HFFc6 (cell line): ENCODE data around the gene SYNPO. TPM values are rescaled to one million over a fixed set of nuclear protein-coding genes. Genes with fewer than 3 reads are reported as not detected.
A peak's percentile ranks its signal among the peaks of the same experiment; 100 is the strongest.

Experiments used
- DNase-seq: peaks from one replicate; pipeline ENCODE4 v3.0.0-alpha.2; 2018
- H3K27ac Mint-ChIP-seq: 2 replicates; pipeline ENCODE4 v1.8.0; 2020; ENCODE audit warnings: mild to moderate bottlenecking, mixed read lengths
- H3K27me3 Mint-ChIP-seq: 2 replicates; pipeline ENCODE4 v1.8.0; 2021; ENCODE audit warnings: mild to moderate bottlenecking, moderate library complexity, mixed read lengths; ENCODE audit not compliant: insufficient read depth
- H3K36me3 Mint-ChIP-seq: 2 replicates; pipeline ENCODE4 v1.8.0; 2021; ENCODE audit warnings: low read depth, mixed read lengths
- H3K4me1 Mint-ChIP-seq: 2 replicates; pipeline ENCODE4 v1.8.0; 2020; ENCODE audit warnings: low read depth, mixed read lengths
- H3K4me3 Mint-ChIP-seq: 2 replicates; pipeline ENCODE4 v1.8.0; 2020; ENCODE audit warnings: mild to moderate bottlenecking, moderate library complexity, mixed read lengths
- H3K9me3 Mint-ChIP-seq: 2 replicates; pipeline ENCODE4 v1.8.0; 2020; ENCODE audit warnings: mild to moderate bottlenecking, mixed read lengths
- CTCF ChIP-seq: fragments of 200-600 bp; sonication (generic); IDR thresholded peaks from 2 replicates; pipeline ENCODE4 v1.5.0; 2021; ENCODE audit warnings: antibody characterized with exemption, mild to moderate bottlenecking
- total RNA-seq, 6 experiments: library from RNA; stranded (reverse); fragmentation: NEBNext Ultra II Directional; extraction: Animal tissue kit (Norgen Biotek cat#: 25700); gene quantifications; 2 replicates in 1 of 6; 3 replicates in 5 of 6; pipeline ENCODE4 v1.2.3, GENCODE V29; 2021

Gene SYNPO
- total RNA-seq, 6 experiments from 2014 or later, result 35.6 to 50.7 (median 47.8) TPM

GRCh38 chr5:150700246-150700593 is 59.8 kb downstream of the SYNPO start:
- H3K4me1 Mint-ChIP-seq, result peaks cover 14% of the 10 kb centered on the region
- DNase-seq, result peak; percentile 8
- no peak overlapping the region for H3K4me3 Mint-ChIP-seq
- no peak overlapping the region for H3K27ac Mint-ChIP-seq
- H3K27me3 Mint-ChIP-seq, result no peaks in the 10 kb centered on the region
- no peak for TF ChIP-seq CTCF
- H3K36me3 Mint-ChIP-seq, result peaks cover 24% of the 10 kb centered on the region
- H3K9me3 Mint-ChIP-seq, result no peaks in the 10 kb centered on the region

- Mint-ChIP-seq H3K9me3 (no peaks in the 10 kb centered on the region), H3K36me3 (peaks cover 18% of the 10 kb centered on the region), H3K27me3 (no peaks in the 10 kb centered on the region), H3K4me3 (no peak within 1 kb of the TSS), H3K27ac (no peak within 1 kb of the TSS), H3K4me1 (peaks cover 13% of the 10 kb centered on the region; the same call in 1 of the 2 replicates)
- peak; percentile 77 for DNase-seq
- peak; percentile 88 for TF ChIP-seq CTCF
Measured at GRCh38 chr5:150700594-150701377, 60.3 kb downstream of the SYNPO start, which contains the start of gene RBM22. Gene RBM22 (minus strand): TSS chr5:150701062. CDS start chr5:150700985, 77 bp downstream.

GRCh38 chr5:150703762-150704161 is 63.3 kb downstream of the SYNPO start:
- no peaks in the 10 kb centered on the region for H3K27me3 Mint-ChIP-seq

GRCh38 chr5:150706776-150707390 is 66.4 kb downstream of the SYNPO start:
- Mint-ChIP-seq H3K9me3 (no peaks in the 10 kb centered on the region), H3K36me3 (peaks cover 25% of the 10 kb centered on the region), H3K27me3 (no peaks in the 10 kb centered on the region), H3K4me3 (no peak overlapping the region), H3K4me1 (peaks cover 8% of the 10 kb centered on the region; the same call in 1 of the 2 replicates), H3K27ac (no peak overlapping the region)
- TF ChIP-seq CTCF, result no peak
- no peak for DNase-seq

More at GRCh38 chr5:150703762-150704161, 63.3 kb downstream of the SYNPO start:
- peaks cover 13% of the 10 kb centered on the region; the same call in 1 of the 2 replicates for H3K4me1 Mint-ChIP-seq
- H3K36me3 Mint-ChIP-seq, result peaks cover 12% of the 10 kb centered on the region
- no peak overlapping the region for H3K27ac Mint-ChIP-seq
- no peaks in the 10 kb centered on the region for H3K9me3 Mint-ChIP-seq
- no peak for DNase-seq
- H3K4me3 Mint-ChIP-seq, result no peak overlapping the region
- no peak for TF ChIP-seq CTCF

Other genes with a start within 250 kb of the SYNPO start
- under 1 TPM in 1 of 6 experiments, not detected in 5; 0.37 TPM for gene CD74, start 227.8 kb upstream of the SYNPO start, total RNA-seq
- gene RPS14, start 190.9 kb upstream of the SYNPO start, total RNA-seq, result 1,000 to 10,000 TPM; 1,658 to 2,163 (median 1,911) TPM
- gene NDST1, start 132.5 kb upstream of the SYNPO start, total RNA-seq, result 100 to 1,000 TPM; 126 to 199 (median 147) TPM
- gene MYOZ3, start 20.6 kb downstream of the SYNPO start, total RNA-seq, result under 1 TPM in 2 of 6 experiments, not detected in 4; 0.05 to 0.14 TPM
- gene RBM22, start 60.4 kb downstream of the SYNPO start, total RNA-seq, result 10 to 100 TPM; 32.6 to 40.2 (median 35.4) TPM
- 10 to 100 TPM; 60.1 to 76.9 (median 68.7) TPM for gene DCTN4, start 118.4 kb downstream of the SYNPO start, total RNA-seq
- 10 to 100 TPM; 32.5 to 51.1 (median 37.9) TPM for gene SMIM3, start 138.1 kb downstream of the SYNPO start, total RNA-seq
- gene IRGM, start 205.9 kb downstream of the SYNPO start, total RNA-seq, result not detected